GM21825 (cell line): ENCODE results near the gene ID3.
A peak's percentile ranks its signal among the peaks of the same experiment; 100 is the strongest.
"Not testable (repeated sequence)": the region's sequence is repeated elsewhere in the genome, so short reads cannot be mapped to it uniquely, and the experiment has no call there.

ENCODE experiments used
- ATAC-seq: cut with Tn5 transposase; IDR thresholded peaks from one replicate; pipeline ENCODE4 v1.9.1; 2021; ENCODE audit warnings: mild to moderate bottlenecking, moderate library complexity; ENCODE audit not compliant: unreplicated experiment

Gene ID3

DNA sequence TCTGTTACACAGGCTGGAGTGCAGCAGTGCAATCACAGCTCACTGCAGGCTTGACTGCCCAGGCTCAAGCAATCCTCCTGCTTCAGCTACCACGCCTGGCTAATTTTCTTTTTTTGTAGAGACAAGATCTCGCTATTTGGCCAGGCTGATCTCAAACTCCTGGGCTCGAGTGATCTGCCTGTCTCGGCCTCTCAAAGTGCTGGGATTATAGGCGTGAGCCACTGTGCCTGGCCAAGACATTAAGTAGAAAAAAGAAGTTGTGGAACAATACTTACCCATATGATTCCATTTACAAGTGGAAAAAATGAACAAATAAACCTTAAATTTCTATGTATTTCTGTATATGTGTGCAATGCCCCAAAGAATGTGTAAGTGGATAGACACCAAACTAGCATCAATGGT, 30.3 kb upstream of the ID3 start:
- no peak for ATAC-seq

DNA sequence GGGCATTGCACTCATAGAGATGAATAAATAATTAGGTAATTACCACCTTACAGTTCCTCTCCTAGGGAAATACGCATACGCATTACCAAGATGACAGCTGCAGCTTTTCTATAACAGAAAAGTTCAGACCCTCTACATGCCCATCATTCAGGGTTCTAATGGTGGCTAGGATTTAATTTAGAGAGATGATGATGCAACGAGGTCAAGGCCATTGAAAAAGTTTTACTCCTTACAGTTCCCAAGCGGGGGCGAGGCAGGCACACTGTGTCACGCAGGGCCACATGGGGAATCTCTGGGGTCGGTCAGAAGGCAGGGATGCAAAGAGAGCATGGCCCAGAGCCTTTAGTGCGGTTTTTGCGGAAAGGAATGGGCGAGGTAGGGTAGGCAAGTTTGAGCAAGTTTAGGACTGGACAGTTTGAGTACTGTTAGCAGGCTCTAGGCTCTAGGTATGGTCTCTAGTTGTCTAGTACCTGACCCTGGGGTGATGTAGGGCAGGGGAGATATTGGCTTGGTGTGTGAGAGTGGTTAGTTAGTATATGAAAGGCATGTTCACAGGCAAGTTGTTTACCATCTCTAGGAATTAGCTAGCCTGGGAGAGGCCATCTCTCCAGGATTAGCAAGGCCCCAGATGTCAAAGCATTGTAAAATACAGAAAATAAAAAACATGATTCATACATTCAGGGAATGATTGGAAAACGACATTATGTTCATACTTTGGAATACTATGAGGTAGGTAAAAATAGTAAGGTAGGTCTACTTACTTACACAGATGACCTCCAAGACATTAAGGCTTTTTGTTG, 29.6 kb upstream of the ID3 start:
- no peak for ATAC-seq

DNA sequence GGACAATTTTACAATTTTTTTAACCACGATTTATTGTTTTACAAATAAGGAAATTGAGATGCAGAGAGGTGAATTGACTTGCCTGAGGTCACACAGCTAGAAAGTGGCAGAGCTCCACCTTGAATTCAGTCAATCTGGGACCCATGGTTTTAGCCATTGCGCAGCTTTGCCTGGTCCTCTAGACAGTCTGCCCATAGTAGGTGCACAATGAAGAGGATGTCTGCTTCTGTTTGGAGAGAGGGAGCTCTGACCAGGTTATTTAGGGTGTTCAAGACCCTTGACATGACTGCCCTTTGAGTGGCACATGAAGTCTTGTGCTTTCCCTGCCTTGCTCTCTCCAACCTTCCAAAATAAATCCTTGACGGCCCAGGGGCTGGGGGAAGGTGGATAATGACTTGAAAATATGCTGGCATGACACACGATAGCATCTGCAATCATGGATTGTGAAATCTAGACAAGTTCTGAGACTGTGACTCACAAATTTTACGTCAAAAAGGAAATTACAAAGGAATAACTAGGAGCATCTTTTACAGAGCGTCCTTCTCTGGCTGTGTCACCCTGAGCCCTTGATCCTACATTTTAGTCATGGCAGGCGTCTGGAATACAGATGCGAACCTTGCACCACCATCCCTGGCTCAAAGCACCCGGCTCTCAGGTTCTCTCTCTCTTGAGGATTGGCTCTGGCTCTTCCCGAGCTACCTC, 26.2 kb upstream of the ID3 start:
- ATAC-seq: no peak

DNA sequence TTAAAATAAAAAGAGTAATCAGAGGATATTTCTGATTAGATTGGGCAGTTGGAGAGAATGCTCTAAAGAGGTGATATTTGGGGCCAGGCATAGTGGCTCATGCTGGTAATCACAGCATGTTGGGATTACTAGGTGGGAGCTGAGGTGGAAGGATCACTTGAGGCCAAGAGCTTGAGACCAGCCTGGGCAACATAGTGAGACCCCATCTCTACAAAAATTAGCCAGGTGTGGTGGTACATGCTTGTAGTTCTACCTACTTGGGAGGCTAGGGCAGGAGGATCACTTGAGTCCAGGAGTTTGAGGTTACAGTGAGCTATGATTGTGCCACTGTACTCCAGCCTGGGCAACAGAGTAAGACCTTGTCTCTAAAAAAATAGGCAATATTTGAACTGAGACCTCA, 24.4 kb upstream of the ID3 start:
- not testable (repeated sequence) for ATAC-seq

DNA sequence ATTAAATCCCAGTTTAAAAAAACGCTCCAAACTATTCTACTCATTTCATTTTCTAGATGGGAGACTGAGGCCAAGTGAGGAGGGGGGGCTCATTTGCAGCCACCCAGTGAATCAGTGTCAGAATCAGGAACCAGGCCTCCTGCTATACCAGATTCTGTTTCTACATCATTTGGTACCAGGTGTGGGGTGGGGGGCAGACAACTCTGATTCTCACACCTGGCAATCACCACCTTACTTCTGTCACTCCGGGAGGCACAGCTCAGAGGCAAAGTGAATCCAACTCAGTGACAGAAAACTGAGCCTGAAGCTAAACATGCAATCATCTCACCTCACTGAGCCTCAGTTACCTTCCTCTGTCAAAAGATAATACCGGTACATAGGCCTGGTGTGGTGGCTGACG, 23.5 kb upstream of the ID3 start:
- ATAC-seq: no peak

- ATAC-seq: no peak
Measured at GRCh38 chr1:23581219-23581618, 21.9 kb upstream of the ID3 start.

DNA sequence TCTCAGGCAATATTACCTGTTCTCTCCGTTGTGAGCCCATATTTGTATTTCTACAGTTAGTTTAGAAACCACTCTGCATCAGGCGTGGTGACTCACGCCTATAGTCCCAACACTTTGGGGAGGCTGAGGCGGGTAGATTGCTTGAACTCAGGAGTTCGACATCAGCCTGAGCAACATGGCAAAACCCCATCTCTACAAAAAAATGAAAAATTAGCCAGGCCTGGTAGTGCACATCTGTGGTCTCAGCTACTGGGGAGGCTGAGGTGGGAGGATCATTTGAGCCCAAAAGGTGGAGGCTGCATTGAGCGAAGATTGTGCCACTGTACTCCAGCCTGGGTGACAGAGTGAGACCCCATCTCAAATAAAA, 19.7 kb upstream of the ID3 start:
- no peak for ATAC-seq

GRCh38 chr1:23578311-23578996, 19.2 kb upstream of the ID3 start:
- ATAC-seq: no peak

DNA sequence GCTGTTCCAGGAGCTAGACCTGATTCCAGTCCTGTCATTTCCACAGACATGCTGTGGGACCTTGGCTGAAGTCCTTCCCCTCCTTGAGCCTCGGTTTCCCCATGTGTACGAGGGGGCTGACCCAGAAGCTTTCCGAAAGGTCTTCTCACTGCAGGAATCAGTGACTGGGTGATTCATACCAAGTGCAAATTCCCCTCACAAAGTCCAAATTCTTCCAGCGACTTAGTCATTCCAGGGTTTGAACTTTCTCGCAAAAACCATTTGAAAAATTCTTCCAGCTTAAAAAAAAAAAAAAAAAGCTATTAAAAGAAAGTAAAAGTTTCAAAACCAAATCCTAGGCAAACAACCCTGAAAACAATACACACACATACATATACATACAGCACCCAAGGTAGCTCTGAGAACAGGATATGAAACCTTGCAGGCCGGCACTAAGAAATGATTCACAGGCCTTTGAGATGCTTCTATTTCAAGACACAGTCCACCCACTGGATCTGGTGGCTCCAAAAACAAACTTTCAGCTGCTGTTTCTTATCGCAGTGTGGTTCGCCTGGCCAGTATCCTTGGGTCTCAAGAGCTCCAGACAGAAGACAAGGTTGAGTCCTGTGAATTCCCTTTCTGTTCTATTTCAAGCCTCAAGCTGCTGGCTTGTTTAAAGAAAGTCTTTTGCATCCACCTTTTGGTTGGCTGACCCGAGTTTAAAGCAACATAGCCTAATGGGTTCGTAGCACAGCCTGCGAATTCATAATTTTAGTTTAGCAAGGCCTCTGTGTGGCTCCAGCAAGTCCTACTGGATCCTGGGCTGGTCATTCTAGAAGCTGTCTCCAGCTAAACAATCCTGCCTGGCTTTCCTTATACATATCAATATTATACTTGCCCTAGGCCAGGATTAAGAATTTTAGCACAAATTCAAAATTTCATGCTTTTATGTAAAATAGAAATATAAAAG, 18.0 kb upstream of the ID3 start:
- ATAC-seq: peak; percentile 52

GRCh38 chr1:23576338-23577055, 17.2 kb upstream of the ID3 start:
- no peak for ATAC-seq

GRCh38 chr1:23575226-23575810, 16.0 kb upstream of the ID3 start:
- ATAC-seq: no peak

DNA sequence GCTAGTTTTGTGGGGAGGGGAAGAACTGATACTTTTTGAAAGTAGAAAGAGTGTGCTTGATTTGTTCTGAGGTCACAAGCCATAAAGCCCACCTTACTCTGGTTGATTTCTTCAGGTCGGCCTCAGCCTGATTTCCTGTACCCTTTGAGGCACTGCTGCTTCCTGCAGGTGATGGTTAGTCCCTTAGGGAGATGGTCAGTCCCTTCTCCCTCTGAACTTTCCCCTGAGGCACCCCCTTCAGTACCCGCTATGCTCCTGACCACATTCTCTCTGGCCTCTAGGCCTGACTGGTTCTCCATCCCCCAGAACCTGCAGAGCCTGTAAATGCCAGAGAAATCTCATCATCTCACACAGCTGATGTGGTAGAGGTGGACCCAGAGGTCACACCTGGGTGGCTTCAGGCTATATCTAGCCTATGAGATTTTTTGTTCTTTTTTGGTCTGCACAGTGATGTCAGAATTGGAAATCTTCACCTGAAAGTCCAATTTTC, 15.0 kb upstream of the ID3 start:
- peak; percentile 46 for ATAC-seq

GRCh38 chr1:23573574-23574182, 14.4 kb upstream of the ID3 start:
- no peak for ATAC-seq

DNA sequence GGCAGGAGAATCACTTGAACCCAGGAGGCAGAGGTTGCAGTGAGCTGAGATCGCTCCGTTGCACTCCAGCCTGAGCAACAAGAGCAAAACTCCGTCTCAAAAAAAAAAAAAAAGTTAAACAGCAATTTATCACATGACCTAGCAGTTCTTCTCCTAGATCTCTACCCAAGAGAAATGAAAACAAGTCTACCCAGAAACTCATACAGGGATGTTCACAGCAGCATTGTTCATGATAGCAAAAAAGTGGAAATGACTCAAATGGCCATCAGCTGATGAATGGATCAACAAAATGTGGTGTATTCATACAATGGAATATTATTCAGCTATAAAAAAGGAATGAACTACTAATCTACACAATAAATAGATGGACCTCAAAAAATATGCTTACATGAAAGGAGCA, 12.2 kb upstream of the ID3 start:
- no peak for ATAC-seq

GRCh38 chr1:23570001-23570691, 10.8 kb upstream of the ID3 start:
- ATAC-seq: no peak

- no peak for ATAC-seq
Measured at GRCh38 chr1:23568608-23569383, 9.5 kb upstream of the ID3 start.

DNA sequence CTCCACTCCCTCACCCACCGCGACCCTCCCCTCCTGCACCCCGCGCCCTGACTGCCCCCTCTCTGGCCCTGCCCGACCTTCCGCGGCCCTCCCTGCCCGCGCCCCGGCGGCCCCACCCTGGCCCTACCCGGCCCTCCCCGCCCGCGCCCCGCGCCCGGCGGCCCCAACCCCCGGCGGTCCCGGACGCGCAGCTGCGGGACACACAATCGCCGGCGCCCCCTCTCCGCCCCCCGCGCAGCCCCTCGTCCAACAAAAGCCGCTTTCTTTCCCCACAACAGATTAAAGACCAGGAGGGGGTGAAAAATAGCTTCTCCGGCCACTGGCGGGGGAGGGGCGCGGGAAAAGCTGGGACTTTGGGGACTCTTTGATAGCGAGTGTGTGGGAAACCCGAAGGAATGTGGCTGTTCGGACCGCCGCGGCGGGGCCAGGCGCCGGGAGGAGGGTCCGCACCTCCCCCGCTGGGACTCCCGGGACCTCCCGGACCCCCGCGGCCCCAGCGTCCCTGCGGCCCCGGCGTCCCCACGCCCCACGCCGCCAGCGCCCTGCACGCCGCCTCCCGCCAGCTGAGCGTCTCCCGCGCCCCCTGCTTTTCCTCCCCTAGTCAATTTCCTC, 8.8 kb upstream of the ID3 start:
- ATAC-seq: no peak

GRCh38 chr1:23567629-23567995, 8.3 kb upstream of the ID3 start:
- no peak for ATAC-seq
